GM13976 (cell line): ENCODE data around the gene ZNF804A.

Experiments
- DNase-seq: peaks from one replicate; pipeline ENCODE4 v3.0.0; 2012; ENCODE audit warnings: low spot score
- in situ Hi-C: fragments of 300-500 bp; cut with MboI; formaldehyde crosslinking; loops from one replicate; pipeline ENCODE4 v1.12.0; 2022; ENCODE audit warnings: low sequenced_read_pairs, mixed read lengths, inconsistent platforms; ENCODE audit not compliant: unreplicated experiment
- TF ChIP-seq, protein P1 (sequence below): IDR thresholded peaks from 2 replicates; pipeline ENCODE4 v1.5.1; 2012; ENCODE audit warnings: borderline replicate concordance, mild to moderate bottlenecking; ENCODE audit not compliant: insufficient read depth; ENCODE audit errors: extremely low read depth, missing control alignments, control extremely low read depth

The ZNF804A gene

DNA sequence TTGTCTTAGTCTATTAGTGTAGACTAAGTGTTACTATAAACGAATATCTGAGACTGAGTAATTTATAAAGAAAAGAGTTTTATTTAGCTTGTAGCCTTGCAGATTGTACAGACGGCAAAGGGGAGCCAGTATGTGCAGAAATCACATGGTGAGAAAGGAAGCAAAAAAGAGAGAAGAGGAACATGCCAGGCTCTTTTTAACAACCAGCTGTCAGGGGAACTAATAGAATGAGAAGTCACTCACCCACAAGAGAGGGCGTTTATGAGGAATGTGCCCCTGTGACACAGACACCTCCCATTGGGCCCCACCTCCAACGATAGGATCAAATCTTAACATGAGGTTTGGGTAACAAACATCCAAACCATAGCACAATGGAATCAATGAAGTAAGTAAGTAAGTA is 20.6 kb upstream of the ZNF804A start:
- TF ChIP-seq, protein P1, sequence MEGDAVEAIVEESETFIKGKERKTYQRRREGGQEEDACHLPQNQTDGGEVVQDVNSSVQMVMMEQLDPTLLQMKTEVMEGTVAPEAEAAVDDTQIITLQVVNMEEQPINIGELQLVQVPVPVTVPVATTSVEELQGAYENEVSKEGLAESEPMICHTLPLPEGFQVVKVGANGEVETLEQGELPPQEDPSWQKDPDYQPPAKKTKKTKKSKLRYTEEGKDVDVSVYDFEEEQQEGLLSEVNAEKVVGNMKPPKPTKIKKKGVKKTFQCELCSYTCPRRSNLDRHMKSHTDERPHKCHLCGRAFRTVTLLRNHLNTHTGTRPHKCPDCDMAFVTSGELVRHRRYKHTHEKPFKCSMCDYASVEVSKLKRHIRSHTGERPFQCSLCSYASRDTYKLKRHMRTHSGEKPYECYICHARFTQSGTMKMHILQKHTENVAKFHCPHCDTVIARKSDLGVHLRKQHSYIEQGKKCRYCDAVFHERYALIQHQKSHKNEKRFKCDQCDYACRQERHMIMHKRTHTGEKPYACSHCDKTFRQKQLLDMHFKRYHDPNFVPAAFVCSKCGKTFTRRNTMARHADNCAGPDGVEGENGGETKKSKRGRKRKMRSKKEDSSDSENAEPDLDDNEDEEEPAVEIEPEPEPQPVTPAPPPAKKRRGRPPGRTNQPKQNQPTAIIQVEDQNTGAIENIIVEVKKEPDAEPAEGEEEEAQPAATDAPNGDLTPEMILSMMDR = no peak
- DNase-seq = no peak
- in situ Hi-C loops = no loop called here

DNA sequence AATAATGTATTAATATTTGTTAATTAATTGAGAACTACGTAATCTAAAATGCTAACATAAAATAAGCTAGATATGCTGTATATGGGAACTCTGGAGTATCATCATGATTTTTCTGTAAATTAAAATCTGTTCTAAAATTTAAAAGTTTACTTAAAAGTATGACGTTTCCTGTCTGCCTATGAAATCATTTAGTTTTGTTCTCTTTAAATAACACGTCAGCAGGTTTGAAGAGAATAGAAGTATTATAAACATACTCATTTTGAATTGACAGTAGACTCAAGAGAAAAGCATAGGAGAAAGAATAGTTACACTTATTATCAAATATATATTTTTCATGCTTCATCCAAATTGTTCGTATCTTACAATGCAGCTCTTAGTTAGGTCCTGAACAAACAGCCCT is 19.1 kb upstream of the ZNF804A start:
- in situ Hi-C loops = no loop called here
- TF ChIP-seq, protein P1 = no peak
- no peak for DNase-seq

DNA sequence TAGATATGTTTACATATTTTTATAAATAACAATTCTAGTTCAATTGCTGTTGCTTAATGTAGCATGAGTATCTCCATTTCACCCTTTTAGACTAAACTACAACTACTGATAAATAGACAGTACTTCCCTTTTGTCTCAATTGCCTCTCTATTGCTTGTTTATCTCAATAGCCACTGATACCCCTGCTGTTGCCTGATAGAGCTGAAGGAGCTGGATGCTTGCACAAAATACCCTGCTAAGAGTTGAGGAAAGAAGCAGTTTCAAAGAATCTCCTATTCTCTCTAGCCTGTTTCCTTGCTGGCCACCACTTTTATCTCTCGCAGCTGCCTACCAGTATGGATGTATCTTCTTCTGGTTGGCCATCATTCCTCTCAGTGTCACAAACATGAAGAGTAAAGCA is 16.9 kb upstream of the ZNF804A start:
- no peak for DNase-seq
- in situ Hi-C loops = no loop called here
- TF ChIP-seq, protein P1 = no peak

DNA sequence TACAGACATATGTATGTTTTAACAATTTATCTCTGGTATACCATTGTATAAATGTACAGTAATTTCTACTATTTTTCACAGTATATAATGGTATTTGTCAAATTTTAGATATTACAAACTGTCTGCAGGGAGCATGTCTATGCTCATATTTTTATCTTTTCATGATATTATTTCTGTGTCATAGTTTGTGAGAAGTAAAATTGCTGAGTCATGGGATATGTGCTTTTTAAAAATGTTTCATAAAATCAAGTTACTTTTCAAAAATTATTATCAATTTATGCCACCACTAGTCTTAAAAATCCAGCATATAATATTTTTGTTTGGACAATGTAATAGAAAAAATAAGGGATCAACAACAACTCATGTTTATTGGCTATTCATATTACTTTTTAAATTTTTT is 9.1 kb upstream of the ZNF804A start:
- no peak for DNase-seq
- in situ Hi-C loops = no loop called here
- TF ChIP-seq, protein P1 = no peak

DNA sequence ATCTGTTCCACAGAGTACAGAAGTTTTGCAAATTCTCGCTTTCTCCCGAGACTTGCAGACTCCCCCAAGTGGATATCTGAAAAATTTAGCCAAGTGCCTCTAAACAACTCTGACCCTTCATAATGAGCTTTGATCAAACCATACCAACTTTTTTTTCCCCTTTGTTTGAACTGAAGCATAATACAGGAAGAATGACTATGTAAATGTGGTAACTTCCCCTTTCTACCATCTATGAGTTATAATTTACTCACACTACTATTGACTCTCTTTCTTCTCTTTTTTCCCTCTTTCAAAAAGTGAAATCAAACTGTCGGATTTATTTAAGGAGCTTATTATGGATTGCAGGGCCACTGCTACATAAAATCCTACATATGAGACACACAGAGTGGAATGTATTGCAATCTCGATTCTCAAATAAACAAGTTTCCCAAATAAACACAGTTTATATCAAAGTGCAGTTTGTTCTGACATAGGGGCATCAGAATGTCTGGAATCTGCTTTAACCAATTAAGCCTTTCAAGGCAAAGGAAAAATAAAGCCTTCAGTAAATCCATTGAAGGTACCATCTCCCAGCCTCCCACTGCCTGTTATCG is 1.4 kb upstream of the ZNF804A start:
- in situ Hi-C loops = no loop called here
- TF ChIP-seq, protein P1 = no peak
- DNase-seq = no peak

DNA sequence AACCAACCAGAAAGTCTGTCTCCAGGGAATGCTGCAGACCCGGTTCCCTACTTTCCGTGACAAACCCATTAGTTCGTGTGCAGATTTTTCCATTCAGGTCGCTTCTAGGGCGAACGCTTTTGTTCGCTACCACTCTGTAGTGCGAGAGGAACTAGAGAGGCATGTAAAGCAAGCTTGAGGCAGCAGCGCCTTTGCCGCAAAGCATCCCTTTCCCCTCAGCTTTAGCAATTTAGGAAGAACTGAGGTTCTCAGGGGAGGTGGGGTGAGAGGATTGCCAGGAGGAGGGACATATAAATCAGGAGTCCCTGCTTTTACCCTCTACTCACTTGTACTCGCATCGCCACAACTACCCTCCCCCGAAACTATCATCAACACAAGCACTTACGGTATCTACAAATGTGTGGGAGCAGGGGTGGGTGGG is 748 bp upstream of the ZNF804A start:
- TF ChIP-seq, protein P1 = no peak
- in situ Hi-C loops = no loop called here
- DNase-seq = peak; percentile 24

DNA sequence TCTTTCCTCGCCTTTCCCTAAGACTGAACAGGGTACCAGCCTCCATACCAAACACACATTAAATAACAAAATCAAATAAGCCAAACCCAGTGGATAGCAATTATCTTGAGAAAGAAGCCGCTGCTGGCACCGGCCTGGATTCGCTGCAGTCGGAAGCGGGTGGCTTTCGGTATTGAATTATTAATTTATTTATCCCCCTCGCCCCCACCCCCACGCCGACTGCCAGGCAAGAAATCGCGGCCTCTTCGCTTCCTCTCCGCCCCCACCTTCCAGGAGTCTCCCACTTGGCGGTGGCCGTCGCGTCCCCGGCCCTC is 370 bp upstream of the ZNF804A start:
- in situ Hi-C loops = no loop called here
- DNase-seq = no peak
- TF ChIP-seq, protein P1 = no peak
